ENCODE data around the gene ZNF266. TPM values are rescaled to one million over a fixed set of nuclear protein-coding genes. Genes with fewer than 3 reads are reported as not detected.

The ZNF266 gene
- total RNA-seq, 4 donors from 2014 or later, result 12.6 to 49.1 (median 35.4) TPM

DNA sequence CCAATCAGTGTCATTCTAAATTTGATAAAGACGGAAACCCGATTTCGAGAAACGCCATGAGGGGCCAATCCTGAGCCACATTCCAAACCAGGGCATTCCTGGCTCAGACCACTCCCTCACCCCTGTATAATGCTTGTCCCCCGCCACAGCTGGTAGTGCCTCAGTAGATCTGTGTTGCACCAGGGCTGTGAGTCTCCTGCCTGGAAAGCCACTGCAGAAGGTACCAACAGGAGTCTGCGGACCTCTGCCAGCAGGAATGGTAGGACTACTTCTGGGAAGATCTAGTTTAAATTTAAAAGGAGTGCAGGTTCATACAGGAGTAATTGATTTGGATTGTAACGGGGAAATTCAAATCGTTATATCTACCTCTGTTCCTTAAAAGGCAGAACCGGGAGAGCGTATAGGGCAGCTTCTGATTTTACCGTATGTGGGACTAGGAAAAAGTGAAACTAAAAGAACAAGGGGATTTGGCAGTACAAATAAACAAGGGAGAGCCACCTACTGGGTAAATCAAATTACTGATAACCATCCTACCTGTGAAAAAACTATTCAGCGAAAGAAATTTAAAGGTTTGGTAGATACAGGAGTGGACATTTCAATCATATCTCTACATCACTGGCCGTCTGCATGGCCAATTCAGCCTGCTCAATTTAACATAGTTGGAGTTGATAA, 20.8 kb upstream of the ZNF266 start:
- peaks cover 0 to 23% of the 10 kb centered on the region in 2 donors for H3K9me3 ChIP-seq
- H3K4me1 ChIP-seq, result no peaks in the 10 kb centered on the region
- intact Hi-C loops (cut with DNase I; ENCODE audit: low total_unique reads), result no loop called here
- H3K4me3 ChIP-seq, result no peak overlapping the region
- H3K27ac ChIP-seq, result no peak overlapping the region
- no peaks in the 10 kb centered on the region for H3K27me3 ChIP-seq
- no peak for TF ChIP-seq POLR2A (IDR thresholded peaks at IDR 0.05)
- TF ChIP-seq, protein P1, sequence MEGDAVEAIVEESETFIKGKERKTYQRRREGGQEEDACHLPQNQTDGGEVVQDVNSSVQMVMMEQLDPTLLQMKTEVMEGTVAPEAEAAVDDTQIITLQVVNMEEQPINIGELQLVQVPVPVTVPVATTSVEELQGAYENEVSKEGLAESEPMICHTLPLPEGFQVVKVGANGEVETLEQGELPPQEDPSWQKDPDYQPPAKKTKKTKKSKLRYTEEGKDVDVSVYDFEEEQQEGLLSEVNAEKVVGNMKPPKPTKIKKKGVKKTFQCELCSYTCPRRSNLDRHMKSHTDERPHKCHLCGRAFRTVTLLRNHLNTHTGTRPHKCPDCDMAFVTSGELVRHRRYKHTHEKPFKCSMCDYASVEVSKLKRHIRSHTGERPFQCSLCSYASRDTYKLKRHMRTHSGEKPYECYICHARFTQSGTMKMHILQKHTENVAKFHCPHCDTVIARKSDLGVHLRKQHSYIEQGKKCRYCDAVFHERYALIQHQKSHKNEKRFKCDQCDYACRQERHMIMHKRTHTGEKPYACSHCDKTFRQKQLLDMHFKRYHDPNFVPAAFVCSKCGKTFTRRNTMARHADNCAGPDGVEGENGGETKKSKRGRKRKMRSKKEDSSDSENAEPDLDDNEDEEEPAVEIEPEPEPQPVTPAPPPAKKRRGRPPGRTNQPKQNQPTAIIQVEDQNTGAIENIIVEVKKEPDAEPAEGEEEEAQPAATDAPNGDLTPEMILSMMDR (IDR thresholded peaks at IDR 0.05), result no peak
- H3K36me3 ChIP-seq, result no peaks in the 10 kb centered on the region
- no peak for DNase-seq

DNA sequence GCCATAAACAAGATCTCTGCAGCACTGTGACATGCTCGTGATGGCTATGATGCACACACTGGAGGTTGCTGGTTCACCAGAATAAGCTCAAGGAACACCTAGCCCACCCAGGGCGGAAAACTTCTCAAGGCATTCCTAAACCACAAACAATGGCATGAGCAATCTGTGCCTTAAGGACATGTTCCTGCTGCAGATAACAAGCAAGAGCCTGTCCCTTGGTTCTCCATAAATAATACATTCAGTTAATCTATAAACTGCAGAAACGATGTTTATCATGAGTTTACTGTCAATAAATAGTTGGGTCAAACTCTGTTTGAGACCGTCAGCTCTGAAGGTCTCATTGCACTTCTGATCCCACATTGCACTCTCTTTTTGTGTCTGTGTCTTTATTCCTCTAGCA, 18.6 kb upstream of the ZNF266 start:
- Histone ChIP-seq H3K27ac (no peak overlapping the region), H3K36me3 (no peaks in the 10 kb centered on the region), H3K27me3 (no peaks in the 10 kb centered on the region), H3K4me3 (no peak overlapping the region), H3K4me1 (no peaks in the 10 kb centered on the region), H3K9me3 (peaks cover 0 to 29% of the 10 kb centered on the region in 2 donors)
- intact Hi-C loops (cut with DNase I; ENCODE audit: low total_unique reads), result no loop called here
- no peak for DNase-seq
- no peak for TF ChIP-seq POLR2A (IDR thresholded peaks at IDR 0.05)
- TF ChIP-seq, protein P1 (IDR thresholded peaks at IDR 0.05), result no peak

DNA sequence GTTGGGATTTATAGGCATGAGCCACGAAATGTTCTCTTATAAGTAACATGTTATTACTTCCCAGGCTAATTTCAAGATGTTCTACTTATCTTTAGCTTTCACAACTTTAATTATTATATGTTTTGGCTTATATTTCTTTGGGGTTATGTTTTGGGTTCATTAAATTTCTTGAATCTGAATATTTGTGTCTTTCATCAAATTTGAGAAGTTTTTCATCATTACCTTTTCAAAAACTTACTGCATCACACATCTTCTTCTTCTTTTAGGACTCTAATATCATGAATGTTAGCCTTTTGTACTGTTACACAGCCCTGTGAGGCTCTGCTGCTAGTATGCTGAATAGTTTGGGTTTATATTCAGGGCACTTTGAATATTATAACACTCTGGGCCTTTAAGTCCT, 9.7 kb upstream of the ZNF266 start:
- no peaks in the 10 kb centered on the region for H3K4me1 ChIP-seq
- intact Hi-C loops (cut with DNase I; ENCODE audit: low total_unique reads), result no loop called here
- H3K36me3 ChIP-seq, result no peaks in the 10 kb centered on the region
- DNase-seq, result no peak
- H3K4me3 ChIP-seq, result no peak overlapping the region
- peaks cover 0 to 24% of the 10 kb centered on the region in 2 donors for H3K9me3 ChIP-seq
- no peak overlapping the region for H3K27ac ChIP-seq
- TF ChIP-seq POLR2A (IDR thresholded peaks at IDR 0.05), result no peak
- TF ChIP-seq, protein P1 (IDR thresholded peaks at IDR 0.05), result no peak
- no peaks in the 10 kb centered on the region for H3K27me3 ChIP-seq

DNA sequence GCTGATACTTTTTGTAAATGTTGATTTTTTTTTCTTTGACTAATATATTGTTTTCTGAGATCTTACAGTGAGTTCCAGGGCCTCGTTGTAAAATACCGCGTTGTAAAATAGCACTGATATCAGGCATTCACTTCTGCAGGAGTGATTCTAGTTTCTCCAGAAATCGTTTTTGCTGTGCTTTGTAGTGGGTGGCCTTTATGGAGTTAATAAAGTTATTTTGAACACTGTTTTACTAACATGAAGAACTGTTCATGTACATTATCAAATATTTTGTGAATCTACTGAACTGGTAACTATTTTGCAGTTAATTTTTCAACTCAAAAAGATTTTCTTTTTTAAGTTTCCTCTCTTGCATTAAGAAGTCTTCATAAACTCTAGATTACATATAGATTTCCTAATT, 985 bp upstream of the ZNF266 start:
- TF ChIP-seq, protein P1 (IDR thresholded peaks at IDR 0.05), result no peak
- TF ChIP-seq POLR2A (IDR thresholded peaks at IDR 0.05), result no peak
- Histone ChIP-seq H3K27me3 (no peaks in the 10 kb centered on the region), H3K27ac (no peak overlapping the region), H3K4me3 (no peak overlapping the region), H3K36me3 (no peaks in the 10 kb centered on the region), H3K9me3 (no peaks in the 10 kb centered on the region), H3K4me1 (no peaks in the 10 kb centered on the region)
- no peak for DNase-seq
- intact Hi-C loops (cut with DNase I; ENCODE audit: low total_unique reads), result no loop called here

DNA sequence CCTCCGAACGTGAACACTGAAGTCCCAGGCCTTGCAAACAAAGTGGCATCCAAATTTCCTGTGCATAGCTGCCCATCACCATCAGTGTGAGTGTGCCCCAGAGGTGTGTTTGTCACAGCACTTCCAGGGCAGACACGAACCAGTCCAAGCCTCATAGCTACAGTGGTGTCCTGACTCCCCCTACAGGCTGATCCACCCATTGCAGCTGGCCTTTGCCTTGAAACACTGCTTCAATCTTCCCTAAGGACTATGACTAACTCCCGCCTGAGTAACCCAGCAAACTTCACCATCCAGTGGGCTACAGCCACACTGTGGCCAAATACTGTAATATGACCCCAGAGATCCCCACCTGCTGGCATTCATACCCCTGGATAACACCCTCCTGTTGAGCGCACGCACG, 3.9 kb downstream of the ZNF266 start:
- TF ChIP-seq POLR2A (IDR thresholded peaks at IDR 0.05), result no peak
- TF ChIP-seq, protein P1 (IDR thresholded peaks at IDR 0.05), result no peak
- H3K27ac ChIP-seq, result no peak overlapping the region
- intact Hi-C loops (cut with DNase I; ENCODE audit: low total_unique reads), result no loop called here
- no peaks in the 10 kb centered on the region for H3K4me1 ChIP-seq
- H3K36me3 ChIP-seq, result no peaks in the 10 kb centered on the region
- DNase-seq, result no peak
- H3K9me3 ChIP-seq, result no peaks in the 10 kb centered on the region
- H3K27me3 ChIP-seq, result no peaks in the 10 kb centered on the region
- no peak overlapping the region for H3K4me3 ChIP-seq
